ENCODE measurements around the gene CTIF.

The CTIF gene

GRCh38 chr18:48838921-48839818, 300.3 kb downstream of the CTIF start:
- TF ChIP-seq, protein P1, sequence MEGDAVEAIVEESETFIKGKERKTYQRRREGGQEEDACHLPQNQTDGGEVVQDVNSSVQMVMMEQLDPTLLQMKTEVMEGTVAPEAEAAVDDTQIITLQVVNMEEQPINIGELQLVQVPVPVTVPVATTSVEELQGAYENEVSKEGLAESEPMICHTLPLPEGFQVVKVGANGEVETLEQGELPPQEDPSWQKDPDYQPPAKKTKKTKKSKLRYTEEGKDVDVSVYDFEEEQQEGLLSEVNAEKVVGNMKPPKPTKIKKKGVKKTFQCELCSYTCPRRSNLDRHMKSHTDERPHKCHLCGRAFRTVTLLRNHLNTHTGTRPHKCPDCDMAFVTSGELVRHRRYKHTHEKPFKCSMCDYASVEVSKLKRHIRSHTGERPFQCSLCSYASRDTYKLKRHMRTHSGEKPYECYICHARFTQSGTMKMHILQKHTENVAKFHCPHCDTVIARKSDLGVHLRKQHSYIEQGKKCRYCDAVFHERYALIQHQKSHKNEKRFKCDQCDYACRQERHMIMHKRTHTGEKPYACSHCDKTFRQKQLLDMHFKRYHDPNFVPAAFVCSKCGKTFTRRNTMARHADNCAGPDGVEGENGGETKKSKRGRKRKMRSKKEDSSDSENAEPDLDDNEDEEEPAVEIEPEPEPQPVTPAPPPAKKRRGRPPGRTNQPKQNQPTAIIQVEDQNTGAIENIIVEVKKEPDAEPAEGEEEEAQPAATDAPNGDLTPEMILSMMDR (IDR thresholded peaks at IDR 0.05) = no peak

DNA sequence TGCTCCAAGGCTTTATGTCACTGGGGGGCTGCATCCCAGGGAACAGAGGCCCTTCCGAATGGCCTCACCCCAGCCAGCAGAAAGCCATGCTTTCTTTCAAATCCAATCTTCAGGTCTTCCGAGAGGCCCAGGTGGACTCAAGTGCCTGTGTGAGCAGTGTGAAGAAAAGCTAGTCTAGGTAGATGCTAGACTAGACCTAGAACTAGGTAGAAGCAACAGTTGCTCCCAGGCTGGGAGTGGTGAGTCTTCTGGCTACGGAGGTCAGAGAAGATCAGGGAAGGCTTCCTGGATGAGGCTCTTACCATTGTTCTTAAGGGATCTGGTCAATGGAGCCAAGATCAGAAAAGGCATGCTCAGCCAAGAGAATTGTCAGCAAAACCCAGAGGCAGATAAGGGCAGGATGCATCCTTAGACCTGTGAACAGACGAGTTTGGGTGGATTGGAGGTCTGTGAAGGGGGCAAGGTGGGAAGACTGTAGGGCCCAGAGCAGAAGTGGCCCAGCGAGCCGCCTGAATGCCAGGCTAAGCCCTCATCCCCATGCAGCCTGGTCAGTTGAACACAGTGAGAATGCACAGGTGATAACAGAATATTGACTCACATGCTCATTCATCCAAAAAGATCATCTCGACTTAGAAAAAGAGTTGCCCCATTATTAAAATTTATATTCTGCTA, 301.1 kb downstream of the CTIF start:
- TF ChIP-seq, protein P1 (IDR thresholded peaks at IDR 0.05) = no peak

DNA sequence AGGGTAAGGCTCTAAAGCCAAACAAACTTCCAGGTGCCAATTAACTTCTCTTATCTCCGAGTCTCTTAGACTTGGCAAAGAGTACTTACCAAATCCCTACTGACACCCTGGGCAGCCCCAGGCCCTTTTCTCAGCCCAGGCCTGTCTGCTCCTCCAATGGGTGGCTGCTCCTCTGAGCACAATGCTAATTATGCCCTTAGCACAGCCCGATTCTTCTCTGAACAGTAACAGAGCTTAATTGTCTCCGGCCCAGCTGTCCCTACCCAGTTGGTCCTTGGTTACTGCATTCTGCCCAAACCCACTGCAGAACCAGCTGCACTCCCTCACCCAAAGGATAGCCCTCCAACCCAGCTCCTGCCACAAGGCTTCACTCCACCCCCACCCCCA, 301.7 kb downstream of the CTIF start:
- TF ChIP-seq, protein P1 (IDR thresholded peaks at IDR 0.05) = no peak

DNA sequence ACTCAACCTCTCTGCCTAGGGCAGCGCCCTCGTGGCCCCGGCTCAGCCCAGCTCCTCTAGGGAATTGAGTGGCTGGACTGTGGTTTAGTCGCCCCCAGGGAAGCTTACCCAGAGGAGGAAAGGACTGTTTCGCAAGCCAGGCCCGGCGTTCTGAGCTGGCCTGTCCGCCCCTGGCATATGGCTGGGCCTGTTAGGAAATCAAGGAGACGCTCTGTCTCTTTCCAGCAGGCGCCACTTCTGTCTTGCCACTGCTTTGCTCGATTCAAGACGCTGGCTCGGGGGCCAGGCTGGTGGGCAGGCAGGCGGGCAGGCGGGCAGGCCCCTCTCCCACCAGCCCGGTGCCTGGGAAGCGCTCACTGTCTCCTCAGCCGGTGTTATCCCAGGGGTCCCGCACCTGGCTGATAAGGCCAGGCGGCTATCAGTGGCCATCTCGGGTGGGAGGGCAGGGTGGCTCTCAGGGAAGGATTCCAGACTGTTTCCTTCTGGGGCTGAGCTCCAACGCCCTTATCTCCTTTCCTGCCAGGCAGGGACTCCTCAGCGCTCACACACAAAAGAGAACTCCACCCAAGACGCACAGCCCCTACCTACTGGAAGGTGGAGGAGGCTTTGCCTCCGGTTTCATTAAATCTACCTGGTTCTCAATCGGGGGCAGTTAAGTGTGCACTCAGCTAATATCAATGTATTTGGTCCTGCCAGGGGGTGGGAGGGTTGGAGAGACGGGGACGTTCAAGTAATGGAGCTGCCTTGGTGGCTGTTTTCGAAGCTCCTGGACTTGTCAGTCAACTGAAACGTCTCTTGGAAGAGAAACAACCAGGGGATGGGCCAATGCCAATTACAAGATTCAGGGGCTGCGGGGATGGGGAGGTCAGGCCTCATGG, 302.8 kb downstream of the CTIF start:
- TF ChIP-seq, protein P1 (IDR thresholded peaks at IDR 0.05) = no peak

- TF ChIP-seq, protein P1 (IDR thresholded peaks at IDR 0.05) = no peak
Observed at GRCh38 chr18:48842259-48843061, 303.6 kb downstream of the CTIF start.

DNA sequence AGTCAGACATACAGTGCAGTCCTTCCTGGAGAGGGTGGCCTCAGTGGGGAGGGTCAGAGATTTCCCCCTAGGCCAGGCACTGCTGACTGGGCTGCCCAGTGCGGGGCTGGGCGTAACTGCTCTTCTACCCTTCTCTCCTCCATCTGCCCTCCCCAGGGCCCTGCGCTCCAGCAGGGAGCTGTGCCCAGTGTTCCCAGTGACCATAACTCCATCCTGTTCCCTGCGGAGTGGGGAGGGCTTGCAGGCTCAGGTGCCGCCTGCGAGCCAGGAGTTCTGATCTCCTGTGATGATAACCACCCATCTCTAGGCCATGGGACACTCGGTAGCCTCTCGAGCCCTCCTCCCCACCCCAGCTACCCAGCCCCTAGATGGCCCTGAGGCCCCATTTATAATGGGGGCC, 304.3 kb downstream of the CTIF start:
- TF ChIP-seq, protein P1 (IDR thresholded peaks at IDR 0.05) = no peak

All from LNCAP (cell line).